ENCODE results near the gene DNAH8. TPM values are rescaled to one million over a fixed set of nuclear protein-coding genes. Genes with fewer than 3 reads are reported as not detected.

DNAH8 gene
- total and polyA plus RNA-seq, 2 donors (not counting 3 experiments of a cell fraction or from before 2014, with no cell fraction given), result 0.29 to 0.61 TPM

- Histone ChIP-seq H3K79me2 (ENCODE audit: control insufficient read depth, insufficient read depth, low read length) (no peaks in the 10 kb centered on the region), H3K4me2 (ENCODE audit: insufficient read depth, low read length) (no peak overlapping the region), H3K9ac (replicated peaks; ENCODE audit: extremely low read depth, insufficient read depth, low read length) (no peak overlapping the region), H3K4me1 (ENCODE audit: control insufficient read depth, extremely low read depth, insufficient read depth, low read length) (peaks cover 12% of the 10 kb centered on the region), H3K27me3 (ENCODE audit: control insufficient read depth in 2 of 2, insufficient read depth in 2 of 2, low read length in 2 of 2) (no peaks in the 10 kb centered on the region), H3K36me3 (ENCODE audit: control insufficient read depth in 2 of 2, extremely low read depth in 1 of 2, insufficient read depth in 2 of 2, low read length in 2 of 2) (peaks cover 5 to 17% of the 10 kb centered on the region in 2 experiments), H2AFZ (ENCODE audit: low read depth, low read length) (no peak overlapping the region), H4K20me1 (replicated peaks; ENCODE audit: control insufficient read depth, extremely low read depth, insufficient read depth, low read length) (no peaks in the 10 kb centered on the region), H3K9me3 (replicated peaks; ENCODE audit: control insufficient read depth, insufficient read depth, low read length) (no peaks in the 10 kb centered on the region), H3K4me3 (replicated peaks in 1 of 3; ENCODE audit: insufficient read depth in 1 of 3, low read depth in 1 of 3, low read length in 3 of 3) (no peak overlapping the region), H3K9me1 (replicated peaks; ENCODE audit: control insufficient read depth, extremely low read depth, insufficient read depth, low read length) (no peaks in the 10 kb centered on the region), H3K27ac (ENCODE audit: insufficient read depth, low read depth, low read length) (no peak overlapping the region)
- BruUV-seq (replicated peaks), result no TSS peak
- no peak for TF ChIP-seq JUN (IDR thresholded peaks at IDR 0.05; ENCODE audit: borderline replicate concordance, insufficient read depth, insufficient read length, low read depth)
- TF ChIP-seq EZH2 (IDR thresholded peaks at IDR 0.05; ENCODE audit: borderline replicate concordance, low read depth, low read length, severe bottlenecking), result no peak
- TF ChIP-seq, protein P1, sequence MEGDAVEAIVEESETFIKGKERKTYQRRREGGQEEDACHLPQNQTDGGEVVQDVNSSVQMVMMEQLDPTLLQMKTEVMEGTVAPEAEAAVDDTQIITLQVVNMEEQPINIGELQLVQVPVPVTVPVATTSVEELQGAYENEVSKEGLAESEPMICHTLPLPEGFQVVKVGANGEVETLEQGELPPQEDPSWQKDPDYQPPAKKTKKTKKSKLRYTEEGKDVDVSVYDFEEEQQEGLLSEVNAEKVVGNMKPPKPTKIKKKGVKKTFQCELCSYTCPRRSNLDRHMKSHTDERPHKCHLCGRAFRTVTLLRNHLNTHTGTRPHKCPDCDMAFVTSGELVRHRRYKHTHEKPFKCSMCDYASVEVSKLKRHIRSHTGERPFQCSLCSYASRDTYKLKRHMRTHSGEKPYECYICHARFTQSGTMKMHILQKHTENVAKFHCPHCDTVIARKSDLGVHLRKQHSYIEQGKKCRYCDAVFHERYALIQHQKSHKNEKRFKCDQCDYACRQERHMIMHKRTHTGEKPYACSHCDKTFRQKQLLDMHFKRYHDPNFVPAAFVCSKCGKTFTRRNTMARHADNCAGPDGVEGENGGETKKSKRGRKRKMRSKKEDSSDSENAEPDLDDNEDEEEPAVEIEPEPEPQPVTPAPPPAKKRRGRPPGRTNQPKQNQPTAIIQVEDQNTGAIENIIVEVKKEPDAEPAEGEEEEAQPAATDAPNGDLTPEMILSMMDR (IDR thresholded peaks at IDR 0.05; ENCODE audit: extremely low read depth in 1 of 2, insufficient read depth in 1 of 2, low read depth in 1 of 2, low read length in 2 of 2), result no peak
- no peak for TF ChIP-seq MYC (IDR thresholded peaks at IDR 0.05; ENCODE audit: low read depth, low read length)
- no peak for TF ChIP-seq POLR2AphosphoS5 (IDR thresholded peaks at IDR 0.05; ENCODE audit: insufficient read depth, low read depth, low read length)
- no peak for TF ChIP-seq FOS (IDR thresholded peaks at IDR 0.05; ENCODE audit: borderline replicate concordance, insufficient read depth, low read length)
- intact Hi-C loops (cut with micrococcal nuclease) (loop anchor here (10.0 kb wide), 2 partner anchors 483 to 653 kb away; no protein-coding TSS in a partner anchor), dilution Hi-C loops (cut with MboI; ENCODE audit: extremely low pct_ligation_motif_present, low sequenced_read_pairs) (no loop called here)
- FAIRE-seq (no peak), DNase-seq (ENCODE audit: low read depth, low spot score) (no peak)
- ChIA-PET CTCF (no interaction called here), POLR2A (no interaction called here)
Observed at GRCh38 chr6:38678178-38678760, 36.8 kb upstream of the DNAH8 start.
